GM18502 (cell line): ENCODE results near the gene ALDH3B2.
"Not testable (repeated sequence)": the region's sequence is repeated elsewhere in the genome, so short reads cannot be mapped to it uniquely, and the experiment has no call there.

Experiments used
- ATAC-seq: cut with Tn5 transposase; IDR thresholded peaks from one replicate; pipeline ENCODE4 v1.9.1; 2021; ENCODE audit warnings: mild to moderate bottlenecking; ENCODE audit not compliant: unreplicated experiment, poor library complexity

Gene ALDH3B2

GRCh38 chr11:67663532-67664212 lies 10.8 kb downstream of the ALDH3B2 start:
- ATAC-seq, result no peak

GRCh38 chr11:67662835-67663531 lies 11.4 kb downstream of the ALDH3B2 start:
- ATAC-seq, result no peak

- no peak for ATAC-seq
Observed at GRCh38 chr11:67662142-67662834, 12.1 kb downstream of the ALDH3B2 start.

- ATAC-seq, result not testable (repeated sequence)
Observed at GRCh38 chr11:67660752-67661151, 13.7 kb downstream of the ALDH3B2 start.

- not testable (repeated sequence) for ATAC-seq
Observed at GRCh38 chr11:67659651-67660165, 14.7 kb downstream of the ALDH3B2 start.

GRCh38 chr11:67657300-67657699 lies 17.1 kb downstream of the ALDH3B2 start:
- ATAC-seq, result no peak

- no peak for ATAC-seq
Observed at GRCh38 chr11:67656278-67656922, 18.0 kb downstream of the ALDH3B2 start.

- no peak for ATAC-seq
Observed at GRCh38 chr11:67654225-67654624, 20.2 kb downstream of the ALDH3B2 start.

- no peak for ATAC-seq
Observed at GRCh38 chr11:67652965-67653845, 21.2 kb downstream of the ALDH3B2 start.

- no peak for ATAC-seq
Observed at GRCh38 chr11:67651976-67652781, 22.2 kb downstream of the ALDH3B2 start.

- ATAC-seq, result no peak
Observed at GRCh38 chr11:67649634-67650510, 24.6 kb downstream of the ALDH3B2 start.

GRCh38 chr11:67648796-67649613 lies 25.4 kb downstream of the ALDH3B2 start:
- no peak for ATAC-seq

GRCh38 chr11:67648140-67648795 lies 26.2 kb downstream of the ALDH3B2 start:
- ATAC-seq, result no peak

GRCh38 chr11:67647471-67647870 lies 27.0 kb downstream of the ALDH3B2 start:
- ATAC-seq, result no peak

- no peak for ATAC-seq
Observed at GRCh38 chr11:67646535-67647336, 27.7 kb downstream of the ALDH3B2 start.
